ENCODE measurements around the gene RAB11FIP5. TPM values are rescaled to one million over a fixed set of nuclear protein-coding genes. Genes with fewer than 3 reads are reported as not detected.
"Not testable (repeated sequence)": the region's sequence is repeated elsewhere in the genome, so short reads cannot be mapped to it uniquely, and the experiment has no call there.

Gene RAB11FIP5
- total and polyA plus RNA-seq, 3 experiments from 2014 or later: 2.7 to 10.4 (median 4.3) TPM

GRCh38 chr2:73133566-73134197 lies 20.9 kb upstream of the RAB11FIP5 start:
- H3K4me3 Mint-ChIP-seq: no peak overlapping the region
- Histone ChIP-seq H3K36me3 (ENCODE audit: insufficient read depth, low read length) (no peaks in the 10 kb centered on the region), H3K4me3 (ENCODE audit: low read length) (no peak overlapping the region), H3K4me1 (ENCODE audit: insufficient read depth, low read length) (no peaks in the 10 kb centered on the region), H3K27me3 (ENCODE audit: insufficient read depth, low read length, poor library complexity, severe bottlenecking) (no peaks in the 10 kb centered on the region), H3K27ac (ENCODE audit: low read depth, low read length) (no peak overlapping the region), H3K9me3 (ENCODE audit: low read length) (no peaks in the 10 kb centered on the region)
- H3K27ac Mint-ChIP-seq: peak overlapping the region in 1 of 8 donors; percentile 69
- peaks cover 3 to 15% of the 10 kb centered on the region in 2 donors for H3K27me3 Mint-ChIP-seq
- H3K9me3 Mint-ChIP-seq: no peaks in the 10 kb centered on the region
- no peaks in the 10 kb centered on the region for H3K4me1 Mint-ChIP-seq
- no peaks in the 10 kb centered on the region for H3K36me3 Mint-ChIP-seq
- POLR2A ChIA-PET: no interaction called here
- CTCF ChIA-PET: interaction anchor here (0.9 kb wide), 1 partner anchor 30 kb away, joined by 3 read pairs; no protein-coding TSS in a partner anchor
- no peak for DNase-seq

GRCh38 chr2:73131807-73132206 lies 19.1 kb upstream of the RAB11FIP5 start:
- POLR2A ChIA-PET: no interaction called here
- no peaks in the 10 kb centered on the region for H3K36me3 Mint-ChIP-seq
- no peak for DNase-seq
- H3K4me1 Mint-ChIP-seq: no peaks in the 10 kb centered on the region
- Histone ChIP-seq H3K9me3 (ENCODE audit: low read length) (no peaks in the 10 kb centered on the region), H3K4me3 (ENCODE audit: low read length) (no peak overlapping the region), H3K27me3 (ENCODE audit: insufficient read depth, low read length, poor library complexity, severe bottlenecking) (no peaks in the 10 kb centered on the region), H3K27ac (ENCODE audit: low read depth, low read length) (no peak overlapping the region), H3K4me1 (ENCODE audit: insufficient read depth, low read length) (no peaks in the 10 kb centered on the region), H3K36me3 (ENCODE audit: insufficient read depth, low read length) (no peaks in the 10 kb centered on the region)
- no peak overlapping the region for H3K4me3 Mint-ChIP-seq
- H3K27me3 Mint-ChIP-seq: peaks cover 3 to 18% of the 10 kb centered on the region in 2 donors
- CTCF ChIA-PET: interaction anchor here (0.9 to 1.1 kb wide), 2 partner anchors 45 to 46 kb away, joined by 3 to 4 read pairs; no protein-coding TSS in a partner anchor
- H3K9me3 Mint-ChIP-seq: no peaks in the 10 kb centered on the region
- no peak overlapping the region for H3K27ac Mint-ChIP-seq

GRCh38 chr2:73130790-73131189 lies 18.0 kb upstream of the RAB11FIP5 start:
- POLR2A ChIA-PET: no interaction called here
- CTCF ChIA-PET: no interaction called here
- Mint-ChIP-seq H3K27ac (no peak overlapping the region), H3K27me3 (peaks cover 3 to 26% of the 10 kb centered on the region in 2 donors), H3K36me3 (no peaks in the 10 kb centered on the region), H3K4me3 (no peak overlapping the region), H3K9me3 (peaks cover 0 to 2% (median 0%) of the 10 kb centered on the region in 5 donors), H3K4me1 (no peaks in the 10 kb centered on the region)
- no peaks in the 10 kb centered on the region for H3K36me3 ChIP-seq (ENCODE audit: insufficient read depth, low read length)
- H3K27ac ChIP-seq (ENCODE audit: low read depth, low read length): no peak overlapping the region
- H3K27me3 ChIP-seq (ENCODE audit: insufficient read depth, low read length, poor library complexity, severe bottlenecking): no peaks in the 10 kb centered on the region
- no peaks in the 10 kb centered on the region for H3K4me1 ChIP-seq (ENCODE audit: insufficient read depth, low read length)
- DNase-seq: no peak
- H3K9me3 ChIP-seq (ENCODE audit: low read length): no peaks in the 10 kb centered on the region
- no peak overlapping the region for H3K4me3 ChIP-seq (ENCODE audit: low read length)

GRCh38 chr2:73128841-73129535 lies 16.2 kb upstream of the RAB11FIP5 start:
- no peak overlapping the region for H3K27ac Mint-ChIP-seq
- no peak for DNase-seq
- CTCF ChIA-PET: no interaction called here
- H3K4me1 ChIP-seq (ENCODE audit: insufficient read depth, low read length): no peaks in the 10 kb centered on the region
- H3K4me3 Mint-ChIP-seq: no peak overlapping the region
- H3K27me3 ChIP-seq (ENCODE audit: insufficient read depth, low read length, poor library complexity, severe bottlenecking): no peaks in the 10 kb centered on the region
- H3K36me3 ChIP-seq (ENCODE audit: insufficient read depth, low read length): no peaks in the 10 kb centered on the region
- no peak overlapping the region for H3K27ac ChIP-seq (ENCODE audit: low read depth, low read length)
- no peaks in the 10 kb centered on the region for H3K9me3 ChIP-seq (ENCODE audit: low read length)
- no peak overlapping the region for H3K4me3 ChIP-seq (ENCODE audit: low read length)
- POLR2A ChIA-PET: no interaction called here
- no peaks in the 10 kb centered on the region for H3K4me1 Mint-ChIP-seq
- peaks cover 6 to 31% of the 10 kb centered on the region in 2 donors for H3K27me3 Mint-ChIP-seq
- no peaks in the 10 kb centered on the region for H3K36me3 Mint-ChIP-seq
- peaks cover 0 to 2% (median 0%) of the 10 kb centered on the region in 5 donors for H3K9me3 Mint-ChIP-seq

- Mint-ChIP-seq H3K27ac (no peak overlapping the region), H3K27me3 (peaks cover 8 to 37% of the 10 kb centered on the region in 2 donors), H3K9me3 (peaks cover 0 to 2% (median 0%) of the 10 kb centered on the region in 5 donors), H3K4me3 (no peak overlapping the region), H3K4me1 (no peaks in the 10 kb centered on the region), H3K36me3 (no peaks in the 10 kb centered on the region)
- Histone ChIP-seq H3K4me3 (ENCODE audit: low read length) (no peak overlapping the region), H3K4me1 (ENCODE audit: insufficient read depth, low read length) (no peaks in the 10 kb centered on the region), H3K27ac (ENCODE audit: low read depth, low read length) (no peak overlapping the region), H3K9me3 (ENCODE audit: low read length) (no peaks in the 10 kb centered on the region), H3K36me3 (ENCODE audit: insufficient read depth, low read length) (no peaks in the 10 kb centered on the region), H3K27me3 (ENCODE audit: insufficient read depth, low read length, poor library complexity, severe bottlenecking) (no peaks in the 10 kb centered on the region)
- ChIA-PET CTCF (no interaction called here), POLR2A (no interaction called here)
- DNase-seq: no peak
Observed at GRCh38 chr2:73122536-73122935, 9.8 kb upstream of the RAB11FIP5 start.

- H3K27me3 ChIP-seq (ENCODE audit: insufficient read depth, low read length, poor library complexity, severe bottlenecking); H3K4me3 ChIP-seq (ENCODE audit: low read length); H3K27ac Mint-ChIP-seq; H3K36me3 ChIP-seq (ENCODE audit: insufficient read depth, low read length); H3K27ac ChIP-seq (ENCODE audit: low read depth, low read length); H3K4me1 Mint-ChIP-seq; H3K9me3 ChIP-seq (ENCODE audit: low read length); H3K36me3 Mint-ChIP-seq; DNase-seq; POLR2A ChIA-PET; H3K4me1 ChIP-seq (ENCODE audit: insufficient read depth, low read length); H3K4me3 Mint-ChIP-seq; H3K9me3 Mint-ChIP-seq: not testable (repeated sequence)
- H3K27me3 Mint-ChIP-seq: peaks cover 6 to 24% of the 10 kb centered on the region in 2 donors
- CTCF ChIA-PET: interaction anchor here (1.1 kb wide), 1 partner anchor 58 kb away, joined by 5 read pairs; no protein-coding TSS in a partner anchor
Observed at GRCh38 chr2:73119611-73120239, 7.0 kb upstream of the RAB11FIP5 start.

- Mint-ChIP-seq H3K27ac (no peak overlapping the region), H3K36me3 (no peaks in the 10 kb centered on the region), H3K4me3 (no peak overlapping the region), H3K4me1 (peaks cover 0 to 4% (median 3%) of the 10 kb centered on the region in 3 donors), H3K9me3 (no peaks in the 10 kb centered on the region), H3K27me3 (peaks cover 1 to 5% of the 10 kb centered on the region in 2 donors)
- H3K9me3 ChIP-seq (ENCODE audit: low read length): no peaks in the 10 kb centered on the region
- H3K27me3 ChIP-seq (ENCODE audit: insufficient read depth, low read length, poor library complexity, severe bottlenecking): no peaks in the 10 kb centered on the region
- no peak for DNase-seq
- CTCF ChIA-PET: interaction anchor here (1.2 kb wide), 1 partner anchor 60 kb away, joined by 5 read pairs; no protein-coding TSS in a partner anchor
- POLR2A ChIA-PET: no interaction called here
- H3K4me3 ChIP-seq (ENCODE audit: low read length): no peak overlapping the region
- H3K4me1 ChIP-seq (ENCODE audit: insufficient read depth, low read length): no peaks in the 10 kb centered on the region
- no peak overlapping the region for H3K27ac ChIP-seq (ENCODE audit: low read depth, low read length)
- no peaks in the 10 kb centered on the region for H3K36me3 ChIP-seq (ENCODE audit: insufficient read depth, low read length)
Observed at GRCh38 chr2:73117441-73117840, 4.7 kb upstream of the RAB11FIP5 start.
